Skeletal muscle satellite cell (primary cell): Measurements from ENCODE around the gene ATP5IF1.

ENCODE experiments used
- H3K27me3 ChIP-seq: 2 replicates; pipeline ENCODE4 v1.7.0; 2013; ENCODE audit warnings: low read length; ENCODE audit not compliant: control insufficient read depth, insufficient read depth
- H3K36me3 ChIP-seq: 2 replicates; pipeline ENCODE4 v1.7.0; 2013; ENCODE audit warnings: mild to moderate bottlenecking, control low read depth, low read length; ENCODE audit not compliant: insufficient read depth
- H3K4me1 ChIP-seq: 2 replicates; pipeline ENCODE4 v1.7.0; 2013; ENCODE audit warnings: low read length; ENCODE audit not compliant: control insufficient read depth, insufficient read depth
- H3K4me2 ChIP-seq: 2 replicates; pipeline ENCODE4 v1.7.0; 2013; ENCODE audit warnings: mild to moderate bottlenecking, low read length
- H3K4me3 ChIP-seq: 2 replicates; pipeline ENCODE4 v1.7.0; 2013; ENCODE audit warnings: low read length
- H3K9ac ChIP-seq: 2 replicates; pipeline ENCODE4 v1.7.0; 2013; ENCODE audit warnings: mild to moderate bottlenecking, low read depth, low read length, moderate library complexity
- H3K9me3 ChIP-seq: replicated peaks from 2 replicates; pipeline ENCODE4 v1.7.0; 2013; ENCODE audit warnings: mild to moderate bottlenecking, control low read depth, low read length

Gene ATP5IF1

GRCh38 chr1:28273216-28273860 is 37.4 kb downstream of the ATP5IF1 start:
- H3K9ac ChIP-seq: no peak overlapping the region
- H3K4me3 ChIP-seq: no peak overlapping the region
- peaks cover 55% of the 10 kb centered on the region for H3K36me3 ChIP-seq
- no peak overlapping the region for H3K4me2 ChIP-seq
- H3K27me3 ChIP-seq: no peaks in the 10 kb centered on the region
- no peaks in the 10 kb centered on the region for H3K9me3 ChIP-seq
- no peaks in the 10 kb centered on the region for H3K4me1 ChIP-seq

- Histone ChIP-seq H3K4me2 (no peak overlapping the region), H3K4me1 (no peaks in the 10 kb centered on the region), H3K9ac (no peak overlapping the region), H3K4me3 (no peak overlapping the region), H3K27me3 (no peaks in the 10 kb centered on the region), H3K9me3 (no peaks in the 10 kb centered on the region), H3K36me3 (peaks cover 76% of the 10 kb centered on the region)
Measured at GRCh38 chr1:28278763-28279162, 42.8 kb downstream of the ATP5IF1 start.

GRCh38 chr1:28279721-28280120 is 43.8 kb downstream of the ATP5IF1 start:
- Histone ChIP-seq H3K4me2 (no peak overlapping the region), H3K36me3 (peaks cover 67% of the 10 kb centered on the region)

GRCh38 chr1:28280501-28280900 is 44.6 kb downstream of the ATP5IF1 start:
- H3K36me3 ChIP-seq: peaks cover 60% of the 10 kb centered on the region
- no peak overlapping the region for H3K4me3 ChIP-seq

More at GRCh38 chr1:28279721-28280120, 43.8 kb downstream of the ATP5IF1 start:
- Histone ChIP-seq H3K9ac (no peak overlapping the region), H3K4me1 (no peaks in the 10 kb centered on the region), H3K27me3 (no peaks in the 10 kb centered on the region), H3K9me3 (no peaks in the 10 kb centered on the region), H3K4me3 (no peak overlapping the region)

GRCh38 chr1:28280977-28281381 is 45.1 kb downstream of the ATP5IF1 start:
- no peaks in the 10 kb centered on the region for H3K27me3 ChIP-seq
- no peak overlapping the region for H3K4me3 ChIP-seq
- H3K9me3 ChIP-seq: no peaks in the 10 kb centered on the region
- H3K4me2 ChIP-seq: no peak overlapping the region
- no peak overlapping the region for H3K9ac ChIP-seq
- H3K36me3 ChIP-seq: peaks cover 56% of the 10 kb centered on the region
- H3K4me1 ChIP-seq: no peaks in the 10 kb centered on the region

More at GRCh38 chr1:28280501-28280900, 44.6 kb downstream of the ATP5IF1 start:
- no peaks in the 10 kb centered on the region for H3K27me3 ChIP-seq
- no peaks in the 10 kb centered on the region for H3K4me1 ChIP-seq
- H3K9me3 ChIP-seq: no peaks in the 10 kb centered on the region
- H3K4me2 ChIP-seq: no peak overlapping the region
- no peak overlapping the region for H3K9ac ChIP-seq

- no peak overlapping the region for H3K4me2 ChIP-seq
- H3K36me3 ChIP-seq: peaks cover 54% of the 10 kb centered on the region
- H3K9ac ChIP-seq: no peak overlapping the region
- H3K4me3 ChIP-seq: no peak overlapping the region
- H3K27me3 ChIP-seq: no peaks in the 10 kb centered on the region
- H3K9me3 ChIP-seq: no peaks in the 10 kb centered on the region
- no peaks in the 10 kb centered on the region for H3K4me1 ChIP-seq
Measured at GRCh38 chr1:28281608-28282425, 45.9 kb downstream of the ATP5IF1 start.

GRCh38 chr1:28282426-28283407 is 46.8 kb downstream of the ATP5IF1 start:
- no peak overlapping the region for H3K4me2 ChIP-seq
- H3K27me3 ChIP-seq: no peaks in the 10 kb centered on the region
- no peaks in the 10 kb centered on the region for H3K4me1 ChIP-seq
- peaks cover 50% of the 10 kb centered on the region for H3K36me3 ChIP-seq
- no peak overlapping the region for H3K4me3 ChIP-seq
- H3K9me3 ChIP-seq: no peaks in the 10 kb centered on the region
- no peak overlapping the region for H3K9ac ChIP-seq

GRCh38 chr1:28286111-28286510 is 50.2 kb downstream of the ATP5IF1 start:
- Histone ChIP-seq H3K4me2 (no peak overlapping the region), H3K27me3 (peaks cover 3% of the 10 kb centered on the region), H3K9me3 (no peaks in the 10 kb centered on the region), H3K4me3 (no peak overlapping the region), H3K36me3 (peaks cover 21% of the 10 kb centered on the region), H3K9ac (no peak overlapping the region), H3K4me1 (no peaks in the 10 kb centered on the region)
